NCI-H526 (cell line): Measurements from ENCODE around the gene PNPLA1.

ENCODE experiments used
- DNase-seq, 2 experiments: peaks; one replicate each; lab custom pipeline; 2025; lab: John Stamatoyannopoulos, UW

PNPLA1 gene, protein sequence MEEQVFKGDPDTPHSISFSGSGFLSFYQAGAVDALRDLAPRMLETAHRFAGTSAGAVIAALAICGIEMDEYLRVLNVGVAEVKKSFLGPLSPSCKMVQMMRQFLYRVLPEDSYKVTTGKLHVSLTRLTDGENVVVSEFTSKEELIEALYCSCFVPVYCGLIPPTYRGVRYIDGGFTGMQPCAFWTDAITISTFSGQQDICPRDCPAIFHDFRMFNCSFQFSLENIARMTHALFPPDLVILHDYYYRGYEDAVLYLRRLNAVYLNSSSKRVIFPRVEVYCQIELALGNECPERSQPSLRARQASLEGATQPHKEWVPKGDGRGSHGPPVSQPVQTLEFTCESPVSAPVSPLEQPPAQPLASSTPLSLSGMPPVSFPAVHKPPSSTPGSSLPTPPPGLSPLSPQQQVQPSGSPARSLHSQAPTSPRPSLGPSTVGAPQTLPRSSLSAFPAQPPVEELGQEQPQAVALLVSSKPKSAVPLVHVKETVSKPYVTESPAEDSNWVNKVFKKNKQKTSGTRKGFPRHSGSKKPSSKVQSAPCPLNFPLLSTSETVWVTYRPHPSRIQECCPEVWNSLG

DNA sequence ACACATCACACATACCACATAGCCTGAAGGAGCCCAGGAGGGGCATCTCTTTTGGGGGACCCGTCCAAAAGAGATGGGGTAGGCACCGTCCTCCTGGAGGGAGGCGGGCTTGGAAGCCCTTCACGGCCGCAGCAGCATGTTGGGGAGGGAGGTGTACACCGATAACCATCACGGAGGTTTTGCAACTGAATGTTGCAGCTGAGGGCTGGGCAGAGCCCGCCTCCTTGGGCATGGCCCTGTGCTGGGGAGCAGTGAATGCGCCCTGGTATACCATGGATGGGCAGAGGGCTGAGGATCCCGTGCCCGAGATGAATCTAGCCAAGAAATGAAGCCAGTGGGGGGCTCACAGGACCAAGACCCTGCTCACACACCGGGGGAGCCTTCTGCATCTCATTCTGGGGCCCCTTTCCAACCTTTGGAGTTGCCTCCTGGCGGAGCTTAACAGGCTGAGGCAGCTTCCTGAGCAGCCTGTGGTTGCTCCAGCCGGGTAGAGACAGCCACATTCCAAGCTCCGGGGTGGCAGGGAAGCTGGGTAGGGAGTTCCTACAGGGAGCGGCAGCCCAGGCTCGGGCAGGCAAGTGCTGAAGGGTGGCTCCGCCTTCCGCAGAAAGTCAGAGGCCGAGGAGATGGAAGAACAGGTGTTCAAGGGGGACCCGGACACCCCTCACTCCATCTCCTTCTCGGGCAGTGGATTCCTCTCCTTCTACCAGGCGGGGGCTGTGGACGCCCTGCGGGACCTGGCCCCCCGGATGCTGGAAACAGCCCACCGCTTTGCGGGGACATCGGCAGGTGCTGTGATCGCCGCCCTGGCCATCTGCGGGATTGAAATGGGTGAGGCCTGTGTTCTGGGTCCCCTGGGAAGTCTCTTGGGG lies at the start of gene PNPLA1:
PNPLA1 (plus strand) TSS at position 227 of the 872 bp plus-strand sequence; CDS start at position 627, 400 bp downstream.
- peak in 1 of 2 experiments; percentile 30 for DNase-seq

DNA sequence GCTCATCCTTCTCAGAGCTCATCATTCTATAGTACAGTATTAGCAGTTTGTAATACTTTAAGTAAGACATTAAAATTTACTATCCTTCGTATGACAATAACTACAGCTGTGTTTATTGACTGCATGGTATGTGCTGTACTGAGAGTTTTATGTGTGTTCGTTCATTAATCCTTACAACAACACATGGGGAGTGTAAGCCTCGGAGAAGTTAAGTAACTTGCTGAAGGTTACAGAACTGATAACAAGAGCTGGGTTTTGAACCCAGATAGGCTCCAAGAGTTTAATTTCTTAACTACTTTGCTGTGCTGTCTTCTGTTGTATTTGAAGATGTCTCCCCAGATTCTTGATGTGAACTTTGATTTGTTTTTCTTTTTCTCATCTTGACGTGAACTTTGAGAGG lies 49.6 kb upstream of the PNPLA1 start:
- DNase-seq: no peak

DNA sequence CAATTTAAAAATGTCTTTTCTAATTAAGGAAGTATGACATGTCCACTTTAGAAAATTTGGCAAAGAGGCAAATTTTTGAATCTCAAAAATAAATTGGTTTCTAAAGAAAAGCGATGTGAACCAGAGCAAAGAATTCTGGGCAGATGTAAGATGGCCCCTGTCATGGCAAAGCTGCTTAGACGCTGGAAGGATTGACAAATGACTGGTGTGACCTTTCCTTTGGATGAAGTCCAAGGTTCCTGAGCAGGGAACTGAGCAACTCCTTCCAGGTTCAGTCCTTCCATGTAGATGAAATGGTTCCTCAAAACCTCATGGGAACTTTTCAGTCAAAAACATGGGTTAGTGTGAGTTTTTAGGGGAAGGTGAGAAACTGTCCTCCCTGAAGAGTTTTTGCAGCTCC lies 48.2 kb upstream of the PNPLA1 start:
- DNase-seq: no peak

DNA sequence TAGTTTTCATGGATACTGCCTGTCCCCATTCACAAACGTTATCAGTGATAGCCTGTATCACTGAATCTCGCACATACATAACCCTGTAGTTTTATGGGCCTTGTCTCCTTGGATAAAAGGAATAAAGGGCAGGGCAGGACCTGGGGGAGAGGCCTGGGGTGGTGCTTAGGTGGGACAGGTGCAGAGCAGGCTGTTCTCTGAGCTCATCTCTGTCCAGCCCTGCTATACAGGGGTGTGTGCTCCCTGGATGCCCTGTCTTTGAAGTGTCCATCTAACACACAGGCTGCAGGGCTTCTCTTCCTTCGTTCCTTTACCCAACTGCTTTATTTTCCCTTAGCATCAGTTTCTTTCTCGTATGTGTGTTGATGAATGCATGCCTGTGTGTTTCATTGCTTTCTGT lies 46.9 kb upstream of the PNPLA1 start:
- DNase-seq: no peak

DNA sequence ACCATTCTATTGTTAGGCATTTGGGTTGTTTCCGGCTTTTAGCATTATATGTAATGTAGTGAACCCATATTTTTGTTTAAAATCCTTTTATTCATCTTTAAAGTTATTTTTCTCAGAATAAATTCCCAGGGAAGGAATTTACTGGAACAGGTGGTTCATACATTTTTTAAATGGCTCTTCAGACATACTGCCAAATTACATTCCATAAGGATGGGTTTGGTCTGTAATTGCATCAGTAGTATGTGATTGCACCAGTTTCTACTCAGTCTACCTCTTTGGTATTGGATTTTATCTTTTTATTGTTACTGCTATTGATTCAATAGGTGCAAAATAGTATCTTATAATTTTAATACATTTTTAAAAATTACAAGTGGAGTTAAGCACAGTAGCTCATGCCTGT lies 46.2 kb upstream of the PNPLA1 start:
- no peak for DNase-seq

DNA sequence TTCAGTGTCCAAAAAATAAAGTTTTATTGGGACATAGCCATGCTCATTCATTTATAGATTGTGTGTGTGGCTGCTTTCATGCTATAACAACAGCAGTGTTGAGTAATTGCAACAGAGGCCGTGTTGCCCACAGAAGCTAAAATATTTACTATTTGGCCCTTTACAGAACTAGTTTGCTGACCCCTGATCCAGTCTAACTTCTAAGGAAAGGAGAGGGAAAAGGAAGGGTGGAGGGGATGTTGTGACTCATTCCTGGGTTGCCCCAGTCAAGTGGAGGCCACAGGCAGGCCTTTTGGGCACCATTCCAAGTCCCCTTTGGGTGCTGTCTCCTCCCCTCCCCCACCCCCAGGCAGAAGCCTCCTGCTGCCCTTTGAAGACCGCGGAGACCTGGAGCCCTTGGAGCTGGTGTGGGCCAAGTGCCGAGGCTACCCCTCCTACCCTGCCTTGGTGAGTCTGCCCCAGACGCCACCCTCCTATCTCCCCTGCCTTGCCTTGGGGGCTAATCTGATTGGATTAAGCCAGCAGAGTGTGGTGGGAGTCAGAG lies 44.9 kb upstream of the PNPLA1 start:
- no peak for DNase-seq

DNA sequence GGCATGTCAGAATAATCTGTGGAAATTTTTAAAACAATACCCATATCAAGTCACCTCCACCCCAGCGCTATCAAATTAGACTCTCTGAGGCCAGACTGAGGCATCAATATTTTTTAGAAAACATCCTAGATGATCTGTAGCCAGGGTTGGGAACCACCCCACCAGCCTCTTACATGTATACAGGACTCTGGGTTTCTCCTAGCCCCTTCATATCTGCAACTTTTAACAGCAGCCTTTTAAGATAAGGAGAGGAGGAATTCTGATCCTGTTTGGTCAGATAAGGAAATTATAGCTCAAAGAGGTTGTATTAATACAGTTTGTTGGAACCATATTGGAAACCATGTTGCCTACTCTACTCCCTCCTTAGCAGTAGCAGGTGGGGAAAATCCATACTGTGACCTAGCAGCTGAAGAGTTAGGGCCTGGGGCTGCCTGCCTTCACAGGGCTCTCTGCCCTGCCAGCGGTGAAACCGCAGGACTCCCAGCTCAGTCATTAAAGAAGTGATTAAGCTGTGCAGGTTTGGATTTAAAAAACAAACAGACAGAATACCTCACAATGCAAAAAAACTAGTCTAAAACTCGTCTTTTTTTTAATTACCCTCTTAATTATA lies 43.3 kb upstream of the PNPLA1 start:
- peak in 1 of 2 experiments; percentile 12 for DNase-seq

DNA sequence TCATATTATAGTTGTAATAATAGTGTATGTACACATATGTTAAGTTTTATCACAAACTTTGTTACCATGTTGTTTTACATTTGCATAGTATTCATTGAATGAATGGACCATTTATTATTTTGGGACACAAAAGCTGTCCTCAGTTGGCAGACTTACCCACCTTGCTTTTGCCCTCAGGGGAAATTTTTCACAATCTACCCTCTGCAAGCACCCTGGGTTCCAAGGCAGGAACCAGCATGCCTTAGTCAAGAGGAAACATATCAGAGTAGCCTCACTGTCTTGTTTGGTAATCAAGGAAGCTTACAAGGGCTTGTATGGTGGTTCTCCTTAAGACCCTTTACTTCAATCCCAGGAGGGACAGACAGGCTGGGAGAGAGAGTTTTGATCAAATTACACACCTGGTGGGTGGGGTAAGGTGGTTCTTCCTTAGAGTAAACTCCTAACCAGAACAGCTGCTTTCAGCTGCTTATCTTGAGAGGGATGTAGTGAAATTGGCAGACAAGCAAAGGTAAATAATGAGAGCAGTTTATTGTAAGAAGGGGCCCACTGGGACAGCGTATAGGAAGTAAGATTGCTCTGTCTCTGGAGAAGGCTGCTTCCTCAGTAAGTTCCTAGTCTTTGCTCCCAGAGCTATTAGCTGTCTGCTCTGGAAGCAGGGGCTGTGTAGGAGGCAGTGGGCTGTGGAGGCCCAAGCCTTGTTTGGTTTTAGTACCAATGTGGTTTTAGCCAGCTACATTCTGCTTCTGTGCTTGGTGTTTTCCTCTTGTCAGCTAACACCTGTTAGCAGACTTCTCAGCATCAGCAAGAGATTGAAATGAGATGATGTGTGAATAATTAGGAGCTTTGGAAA lies 42.3 kb upstream of the PNPLA1 start:
- DNase-seq: no peak

DNA sequence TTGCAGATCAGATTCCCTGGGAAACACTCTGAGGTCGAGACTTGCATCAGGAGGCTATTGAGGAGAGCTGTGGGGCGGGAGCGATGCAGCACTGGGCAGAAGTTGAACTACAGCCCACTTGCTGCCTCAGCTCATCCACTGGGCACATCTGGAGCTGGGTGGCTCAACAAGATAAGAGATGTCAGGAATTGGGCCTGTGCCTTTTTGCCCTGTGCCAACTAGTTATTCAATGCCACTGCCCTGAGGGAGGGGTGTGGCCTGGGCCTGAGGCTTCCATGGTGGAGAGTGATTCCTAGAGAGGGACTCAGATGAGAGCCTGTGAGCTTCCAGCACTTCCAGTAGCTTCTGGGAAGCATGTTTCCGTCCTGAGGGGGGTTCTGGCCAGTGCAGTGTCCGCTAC lies 40.6 kb upstream of the PNPLA1 start:
- DNase-seq: no peak

DNA sequence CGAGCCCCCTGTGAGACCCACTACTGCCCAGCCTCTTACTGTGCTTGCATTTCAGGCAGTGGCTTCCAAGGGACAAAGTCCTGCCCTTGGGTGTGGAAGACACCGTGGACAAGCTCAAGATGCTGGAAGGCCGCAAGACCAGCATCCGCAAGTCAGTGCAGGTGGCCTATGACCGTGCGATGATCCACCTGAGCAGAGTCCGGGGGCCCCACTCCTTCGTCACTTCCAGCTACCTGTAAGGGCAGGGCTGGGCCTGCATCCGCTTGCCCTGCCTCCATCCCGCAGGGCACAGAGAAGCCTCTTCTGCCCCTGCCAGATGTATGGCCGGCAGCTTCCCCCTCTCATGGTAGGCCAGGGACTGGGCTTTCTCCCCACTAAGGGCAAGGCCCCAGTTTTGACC lies 39.5 kb upstream of the PNPLA1 start:
- DNase-seq: no peak

DNA sequence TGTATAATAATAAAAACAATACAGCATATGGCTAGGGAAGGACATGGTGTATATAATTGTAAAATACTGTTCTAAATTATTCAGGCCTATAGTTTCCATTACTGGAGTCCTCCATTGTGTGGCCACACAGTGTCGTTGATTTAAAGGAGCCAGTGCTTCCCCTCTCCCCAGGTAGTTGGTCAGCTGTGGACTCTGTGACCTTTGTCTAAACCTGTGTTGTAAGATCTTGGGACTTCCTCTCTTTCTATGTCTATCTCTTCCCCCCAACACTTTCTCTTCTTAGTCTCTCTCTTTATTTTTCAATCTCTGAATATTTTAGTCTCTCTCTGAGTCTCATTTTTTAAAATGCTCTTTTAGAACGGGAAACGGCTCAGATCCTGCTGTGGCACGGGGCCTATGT lies 37.7 kb upstream of the PNPLA1 start:
- DNase-seq: no peak

DNA sequence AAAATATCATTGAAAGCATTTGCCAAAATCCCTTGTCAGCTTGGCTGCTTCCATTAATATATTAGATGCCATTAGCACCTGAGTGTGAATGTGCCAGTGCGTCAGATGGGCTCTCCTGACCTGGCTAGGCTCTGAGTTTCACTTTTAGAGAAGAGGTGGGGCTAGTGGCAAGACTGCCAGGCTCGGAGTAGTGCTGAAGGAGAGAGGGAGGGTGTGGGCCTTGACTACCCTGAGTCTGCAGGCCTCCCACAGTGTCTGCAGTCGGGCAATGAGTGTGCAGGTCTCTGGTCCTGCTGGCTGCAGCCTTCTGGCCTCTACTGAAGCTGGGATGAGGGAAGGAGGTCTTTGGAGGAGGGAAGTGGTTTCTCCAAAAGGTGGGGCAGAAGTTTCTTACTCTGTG lies 34.6 kb upstream of the PNPLA1 start:
- DNase-seq: no peak

DNA sequence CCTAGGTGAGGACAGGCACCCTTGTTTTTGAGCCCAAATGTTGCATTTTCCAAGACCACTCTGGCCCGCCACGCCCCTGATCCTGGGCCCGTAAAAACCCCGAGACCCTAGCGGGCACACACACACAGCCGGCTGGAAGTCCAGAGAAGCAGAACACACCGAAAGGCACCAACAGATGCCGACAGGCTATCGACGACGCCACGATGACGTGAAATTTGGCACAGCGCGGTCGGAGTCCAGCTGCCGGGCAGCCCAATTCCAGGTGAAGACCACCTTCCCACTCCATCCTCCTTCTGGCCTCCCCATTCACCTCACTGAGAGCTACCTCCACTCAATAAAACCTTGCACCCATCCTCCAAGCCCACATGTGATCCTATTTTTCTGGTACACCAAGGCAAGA lies 34.0 kb upstream of the PNPLA1 start:
- DNase-seq: no peak

DNA sequence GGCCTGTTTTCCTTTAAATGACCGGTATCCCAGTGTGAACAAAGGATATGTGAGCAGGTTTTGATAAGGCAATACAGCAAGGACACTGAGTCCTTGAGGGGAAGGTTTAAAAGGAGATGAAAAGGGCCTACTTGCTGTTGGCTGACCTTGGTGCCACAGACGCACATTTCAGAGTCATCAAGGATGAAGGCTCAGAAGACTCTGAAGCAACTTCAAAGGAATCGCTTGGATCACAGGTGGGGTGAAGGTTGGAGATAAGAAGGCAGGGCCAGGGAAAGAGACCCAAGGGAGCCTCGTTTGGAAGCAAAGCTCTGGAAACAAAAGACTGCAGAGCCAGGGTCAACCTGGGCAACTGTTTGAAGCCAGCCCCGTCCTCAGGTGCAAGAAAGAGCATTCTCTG lies 30.1 kb upstream of the PNPLA1 start:
- DNase-seq: no peak

DNA sequence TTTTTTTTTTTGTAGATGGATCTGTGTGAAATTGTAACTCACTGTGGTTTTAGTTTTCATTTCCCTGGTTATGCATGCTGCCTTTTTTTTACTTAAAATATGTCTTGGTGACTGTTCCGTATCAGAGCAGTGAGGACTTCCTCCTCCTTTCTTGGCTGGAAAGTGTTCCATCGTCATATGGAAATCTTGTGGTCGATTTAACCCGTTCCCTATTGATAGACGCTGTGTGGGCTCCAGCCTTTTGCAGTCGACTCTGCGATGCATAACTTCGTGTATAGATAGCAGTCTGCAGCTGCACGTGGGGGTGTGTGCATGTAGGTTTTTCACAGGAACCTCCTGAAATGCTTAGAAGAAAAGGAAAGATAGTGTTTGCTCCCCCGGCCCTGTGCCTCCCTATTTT lies 28.1 kb upstream of the PNPLA1 start:
- peak; percentile 91 to 93 for DNase-seq

DNA sequence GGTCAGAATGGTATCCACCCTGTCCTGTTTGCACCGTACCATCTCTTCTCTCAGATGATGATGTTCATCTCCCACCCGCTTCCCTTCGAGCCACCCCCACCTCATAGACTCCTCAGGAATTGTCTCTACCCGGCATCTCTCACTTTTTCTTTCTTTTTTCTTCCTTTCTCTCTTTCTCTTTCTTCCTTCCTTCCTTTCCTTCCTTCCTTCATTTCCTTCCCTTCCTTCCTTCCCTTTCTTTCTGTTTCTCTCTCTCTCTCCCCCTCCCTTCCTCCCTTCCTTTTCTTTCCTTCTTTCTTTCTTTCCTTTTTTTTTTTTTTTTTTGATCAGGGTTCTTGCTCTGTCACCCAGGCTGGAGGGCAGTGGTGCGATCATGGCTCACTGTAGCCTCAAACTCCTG lies 27.7 kb upstream of the PNPLA1 start:
- no peak for DNase-seq

DNA sequence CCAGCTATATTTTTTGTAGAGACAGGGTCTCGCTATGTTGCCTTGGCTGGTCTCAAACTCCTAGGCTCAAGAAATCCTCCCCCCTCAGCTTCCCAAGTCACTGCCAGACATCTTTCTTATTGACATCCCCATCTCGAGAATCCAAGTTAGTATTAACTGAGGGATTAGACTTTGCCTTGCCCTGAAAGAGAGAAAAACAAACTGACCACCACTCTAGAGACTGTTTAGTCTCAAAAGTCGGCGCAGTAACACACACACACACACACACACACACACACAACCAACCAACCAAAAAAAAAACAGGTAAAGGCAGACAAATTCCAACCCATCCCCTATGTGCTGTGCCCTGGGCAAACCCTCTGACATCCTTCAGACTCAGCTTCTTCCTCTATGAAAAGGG lies 27.2 kb upstream of the PNPLA1 start:
- no peak for DNase-seq

DNA sequence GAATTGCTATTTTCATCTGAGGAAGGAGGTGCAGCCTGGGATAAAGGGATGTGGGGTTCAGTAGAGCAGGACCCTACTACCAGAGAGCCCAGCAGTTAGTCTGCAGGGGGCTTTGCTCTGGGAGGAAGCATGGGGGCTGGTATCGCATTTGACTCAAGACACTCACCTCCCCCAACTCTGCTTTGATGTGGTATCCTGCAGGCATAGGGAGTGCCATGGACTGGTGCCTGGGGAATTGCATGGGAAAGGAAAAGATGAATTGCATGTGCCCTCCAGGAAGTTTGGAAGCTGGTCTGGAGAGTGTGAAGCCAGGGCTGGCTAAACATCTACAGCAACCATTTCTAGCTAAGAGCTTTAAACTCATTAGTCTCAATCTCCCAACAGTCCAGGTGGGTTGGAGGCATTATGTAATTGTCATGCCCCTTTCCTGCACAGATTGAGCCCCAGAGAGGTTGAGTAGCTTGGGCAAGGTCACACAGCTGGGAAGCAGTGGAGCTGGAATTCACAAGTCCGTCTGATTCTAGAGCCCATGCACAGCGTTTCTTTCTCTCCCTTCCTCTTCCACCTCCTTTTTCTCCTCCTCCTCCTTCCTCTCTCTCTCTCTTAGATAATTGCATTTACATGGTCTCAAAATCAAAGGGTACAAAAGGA lies 26.2 kb upstream of the PNPLA1 start:
- DNase-seq: no peak

DNA sequence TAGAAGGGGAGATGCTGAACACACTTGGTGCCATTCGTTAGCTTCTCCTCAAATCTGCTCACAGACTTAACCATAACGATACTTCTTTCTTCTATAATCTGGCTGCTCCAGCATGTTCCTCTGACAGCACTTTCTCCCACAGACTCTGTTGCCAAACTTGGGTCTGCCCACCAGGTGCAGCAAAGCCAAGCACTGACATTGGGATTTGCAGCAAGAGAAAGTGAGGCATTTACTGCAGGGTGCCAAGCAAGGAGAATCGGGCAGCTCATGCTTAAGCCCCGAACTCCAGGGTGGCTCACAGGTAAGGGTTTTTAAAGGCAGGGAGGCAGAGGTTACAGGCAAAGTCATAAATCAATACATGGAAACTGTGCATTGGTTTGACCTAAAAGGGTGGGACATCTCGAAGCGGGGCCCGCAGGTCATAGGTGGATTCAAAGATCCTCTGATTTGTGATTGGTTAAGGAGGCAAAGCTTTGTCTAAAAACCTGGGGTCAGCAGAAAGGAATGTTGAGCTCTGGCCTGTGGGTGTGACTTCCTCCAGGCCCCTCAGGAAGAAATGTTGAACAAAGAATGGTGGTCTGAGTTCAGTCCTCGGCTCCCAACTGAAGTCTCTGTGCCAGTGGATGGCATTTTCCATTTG lies 25.1 kb upstream of the PNPLA1 start:
- DNase-seq: no peak

DNA sequence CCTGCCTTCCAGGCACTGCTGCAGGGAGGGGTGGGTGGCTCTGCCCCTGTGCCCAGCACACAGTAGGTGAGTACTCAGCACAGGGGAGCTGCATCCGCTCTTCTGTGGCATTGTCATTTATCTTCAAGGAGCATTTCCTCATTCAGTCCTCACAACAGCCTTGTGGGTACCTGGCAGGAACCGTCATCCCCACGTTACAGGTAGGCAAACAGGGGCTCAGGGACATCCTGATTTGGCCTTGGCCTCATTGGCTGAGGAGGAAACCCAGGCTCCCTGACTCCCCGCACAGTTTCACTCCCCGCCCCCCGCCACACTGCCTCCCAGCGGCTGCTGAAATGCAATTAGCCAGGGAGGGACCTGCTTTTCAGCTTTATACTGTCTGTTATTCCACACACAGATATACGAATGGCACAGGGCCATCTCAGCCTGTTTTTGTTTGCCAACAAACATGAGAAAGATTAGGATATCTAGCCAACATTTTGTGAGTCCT lies 24.2 kb upstream of the PNPLA1 start:
- DNase-seq: no peak
